WTC11 (cell line): ENCODE results near the gene NTMT1. TPM values are rescaled to one million over a fixed set of nuclear protein-coding genes. Genes with fewer than 3 reads are reported as not detected.
A peak's percentile ranks its signal among the peaks of the same experiment; 100 is the strongest.

Experiments used
- ATAC-seq: fragments of 200-7000 bp; cut with Tn5 transposase; 2 replicates; pipeline ENCODE4 v1.10.0; 2021; ENCODE audit warnings: mild to moderate bottlenecking, moderate library complexity
- CTCF ChIA-PET: fragments of 300-600 bp; sonication (Branson Sonifier 250); formaldehyde crosslinking; loops from one replicate; lab custom pipeline; 2021; ENCODE audit warnings: antibody characterized with exemption; lab: Charles Lee
- POLR2A ChIA-PET: fragments of 350-600 bp; sonication (Branson Sonifier 250); formaldehyde crosslinking; loops from one replicate; lab custom pipeline; 2021; ENCODE audit warnings: antibody characterized with exemption; lab: Charles Lee
- DNase-seq: peaks from one replicate; pipeline ENCODE4 v3.0.0; 2021; ENCODE audit warnings: low spot score
- H3K27ac Mint-ChIP-seq: 2 replicates; pipeline ENCODE4 v1.8.0; 2021; ENCODE audit warnings: mixed read lengths
- H3K27me3 Mint-ChIP-seq: 2 replicates; pipeline ENCODE4 v1.8.0; 2021; ENCODE audit warnings: low read depth, mild to moderate bottlenecking, moderate library complexity, mixed read lengths
- H3K36me3 Mint-ChIP-seq: 2 replicates; pipeline ENCODE4 v1.8.0; 2021; ENCODE audit warnings: mixed read lengths
- H3K4me1 Mint-ChIP-seq: 2 replicates; pipeline ENCODE4 v1.8.0; 2022; ENCODE audit warnings: mixed read lengths
- H3K4me3 Mint-ChIP-seq: 2 replicates; pipeline ENCODE4 v1.8.0; 2021; ENCODE audit warnings: mild to moderate bottlenecking, moderate library complexity, mixed read lengths
- H3K9me3 Mint-ChIP-seq: 2 replicates; pipeline ENCODE4 v1.8.0; 2021; ENCODE audit warnings: mixed read lengths
- CREB1 ChIP-seq: sonication (generic); formaldehyde crosslinking; IDR thresholded peaks from 2 replicates; pipeline ENCODE4 v1.8.0; 2023; ENCODE audit warnings: mild to moderate bottlenecking, missing genetic modification reagents
- ELF4 ChIP-seq: sonication (generic); formaldehyde crosslinking; IDR thresholded peaks from 2 replicates; pipeline ENCODE4 v1.8.1; 2022; ENCODE audit warnings: low read depth, mild to moderate bottlenecking, moderate library complexity, missing genetic modification reagents
- FOXK1 ChIP-seq: sonication (generic); formaldehyde crosslinking; IDR thresholded peaks from 2 replicates; pipeline ENCODE4 v1.8.0; 2022; ENCODE audit warnings: mild to moderate bottlenecking, moderate library complexity, missing genetic modification reagents
- FOXP1 ChIP-seq: sonication (generic); formaldehyde crosslinking; IDR thresholded peaks from 2 replicates; pipeline ENCODE4 v1.8.0; 2022; ENCODE audit warnings: missing genetic modification reagents, mild to moderate bottlenecking, moderate library complexity, borderline replicate concordance
- MAX ChIP-seq: sonication (generic); formaldehyde crosslinking; IDR thresholded peaks from 2 replicates; pipeline ENCODE4 v1.8.0; 2022; ENCODE audit warnings: mild to moderate bottlenecking, missing genetic modification reagents
- MYBL2 ChIP-seq: sonication (generic); formaldehyde crosslinking; IDR thresholded peaks from 2 replicates; pipeline ENCODE4 v1.8.1; 2023; ENCODE audit warnings: mild to moderate bottlenecking, moderate library complexity, missing genetic modification reagents
- RELA ChIP-seq: sonication (generic); formaldehyde crosslinking; IDR thresholded peaks from 2 replicates; pipeline ENCODE4 v1.8.1; 2022; ENCODE audit warnings: missing genetic modification reagents, mild to moderate bottlenecking, borderline replicate concordance
- USF1 ChIP-seq: sonication (generic); formaldehyde crosslinking; IDR thresholded peaks from 2 replicates; pipeline ENCODE4 v1.8.0; 2022; ENCODE audit warnings: mild to moderate bottlenecking, missing genetic modification reagents
- ZBTB21 ChIP-seq: sonication (generic); formaldehyde crosslinking; IDR thresholded peaks from 2 replicates; pipeline ENCODE4 v1.8.1; 2023; ENCODE audit warnings: mild to moderate bottlenecking, missing genetic modification reagents, borderline replicate concordance
- ZNF232 ChIP-seq: sonication (generic); formaldehyde crosslinking; IDR thresholded peaks from 2 replicates; pipeline ENCODE4 v1.8.0; 2022; ENCODE audit warnings: mild to moderate bottlenecking, missing genetic modification reagents
- ZNF263 ChIP-seq: sonication (generic); formaldehyde crosslinking; IDR thresholded peaks from 2 replicates; pipeline ENCODE4 v1.8.1; 2022; ENCODE audit warnings: low read depth, mild to moderate bottlenecking, moderate library complexity, missing genetic modification reagents
- ZNF423 ChIP-seq: fragments of 250-450 bp; sonication (Bioruptor Pico); IDR thresholded peaks from 2 replicates; pipeline ENCODE4 v2.1.2; 2022; ENCODE audit warnings: mild to moderate bottlenecking, moderate library complexity
- total RNA-seq: library from RNA; stranded (reverse); gene quantifications from 3 replicates; pipeline ENCODE4 v1.2.3, GENCODE V29; 2021
- TF ChIP-seq, protein P1 (sequence below): sonication (generic); formaldehyde crosslinking; conservative IDR thresholded peaks from 2 replicates; pipeline ENCODE4 v1.8.1; 2022; ENCODE audit warnings: mild to moderate bottlenecking, missing genetic modification reagents
- TF ChIP-seq, protein P2 (sequence below): sonication (generic); formaldehyde crosslinking; IDR thresholded peaks from 2 replicates; pipeline ENCODE4 v1.8.0; 2023; ENCODE audit warnings: missing genetic modification reagents
- TF ChIP-seq, protein P3 (sequence below): fragments of 200-600 bp; IDR thresholded peaks from 2 replicates; pipeline ENCODE4 v1.8.0; 2022; ENCODE audit warnings: antibody characterized with exemption
- TF ChIP-seq, protein P4 (sequence below): sonication (generic); formaldehyde crosslinking; IDR thresholded peaks from 2 replicates; pipeline ENCODE4 v1.8.1; 2022; ENCODE audit warnings: low read depth, mild to moderate bottlenecking, moderate library complexity, missing genetic modification reagents, borderline replicate concordance
- TF ChIP-seq, protein P5 (sequence below): sonication (generic); formaldehyde crosslinking; IDR thresholded peaks from 2 replicates; pipeline ENCODE4 v1.8.1; 2023; ENCODE audit warnings: mild to moderate bottlenecking, missing genetic modification reagents, moderate library complexity

The NTMT1 gene
- total RNA-seq, 1 experiment from 2014 or later, result 71.1 TPM

GRCh38 chr9:129615407-129616285 lies 10.3 kb upstream of the NTMT1 start (continued):
- TF ChIP-seq ZNF263 (CRISPR knock-in tag), result no peak
- TF ChIP-seq, protein P1, sequence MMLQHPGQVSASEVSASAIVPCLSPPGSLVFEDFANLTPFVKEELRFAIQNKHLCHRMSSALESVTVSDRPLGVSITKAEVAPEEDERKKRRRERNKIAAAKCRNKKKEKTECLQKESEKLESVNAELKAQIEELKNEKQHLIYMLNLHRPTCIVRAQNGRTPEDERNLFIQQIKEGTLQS, result no peak
- TF ChIP-seq, all 79 proteins: peak for 0

- Mint-ChIP-seq H3K4me3 (no peak overlapping the region), H3K27ac (no peak overlapping the region), H3K36me3 (no peaks in the 10 kb centered on the region), H3K4me1 (peaks cover 7% of the 10 kb centered on the region; the same call in 1 of the 2 replicates), H3K27me3 (peaks cover 44% of the 10 kb centered on the region), H3K9me3 (no peaks in the 10 kb centered on the region; the same call in 1 of the 2 replicates)
- DNase-seq (peak; percentile 59), ATAC-seq (peak; percentile 65)
- POLR2A ChIA-PET, result no interaction called here
- TF ChIP-seq, protein P2, sequence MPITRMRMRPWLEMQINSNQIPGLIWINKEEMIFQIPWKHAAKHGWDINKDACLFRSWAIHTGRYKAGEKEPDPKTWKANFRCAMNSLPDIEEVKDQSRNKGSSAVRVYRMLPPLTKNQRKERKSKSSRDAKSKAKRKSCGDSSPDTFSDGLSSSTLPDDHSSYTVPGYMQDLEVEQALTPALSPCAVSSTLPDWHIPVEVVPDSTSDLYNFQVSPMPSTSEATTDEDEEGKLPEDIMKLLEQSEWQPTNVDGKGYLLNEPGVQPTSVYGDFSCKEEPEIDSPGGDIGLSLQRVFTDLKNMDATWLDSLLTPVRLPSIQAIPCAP, result no peak
- TF ChIP-seq FOXP1 (CRISPR knock-in tag) (no peak), ZNF232 (CRISPR knock-in tag) (no peak)
- TF ChIP-seq, protein P3, sequence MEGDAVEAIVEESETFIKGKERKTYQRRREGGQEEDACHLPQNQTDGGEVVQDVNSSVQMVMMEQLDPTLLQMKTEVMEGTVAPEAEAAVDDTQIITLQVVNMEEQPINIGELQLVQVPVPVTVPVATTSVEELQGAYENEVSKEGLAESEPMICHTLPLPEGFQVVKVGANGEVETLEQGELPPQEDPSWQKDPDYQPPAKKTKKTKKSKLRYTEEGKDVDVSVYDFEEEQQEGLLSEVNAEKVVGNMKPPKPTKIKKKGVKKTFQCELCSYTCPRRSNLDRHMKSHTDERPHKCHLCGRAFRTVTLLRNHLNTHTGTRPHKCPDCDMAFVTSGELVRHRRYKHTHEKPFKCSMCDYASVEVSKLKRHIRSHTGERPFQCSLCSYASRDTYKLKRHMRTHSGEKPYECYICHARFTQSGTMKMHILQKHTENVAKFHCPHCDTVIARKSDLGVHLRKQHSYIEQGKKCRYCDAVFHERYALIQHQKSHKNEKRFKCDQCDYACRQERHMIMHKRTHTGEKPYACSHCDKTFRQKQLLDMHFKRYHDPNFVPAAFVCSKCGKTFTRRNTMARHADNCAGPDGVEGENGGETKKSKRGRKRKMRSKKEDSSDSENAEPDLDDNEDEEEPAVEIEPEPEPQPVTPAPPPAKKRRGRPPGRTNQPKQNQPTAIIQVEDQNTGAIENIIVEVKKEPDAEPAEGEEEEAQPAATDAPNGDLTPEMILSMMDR, result peak; percentile 26; the same call in 1 of the 2 replicates
- CTCF ChIA-PET, result interaction anchor here (0.6 to 2.0 kb wide), 20 partner anchors 9 to 537 kb away, joined by 3 to 8 read pairs (median 3); partner anchors contain the start of genes DOLPP1, IER5L and NTMT1
Observed at GRCh38 chr9:129617167-129617566, 8.8 kb upstream of the NTMT1 start.

GRCh38 chr9:129619787-129620668 lies 5.9 kb upstream of the NTMT1 start:
- no peak for DNase-seq
- peak overlapping the region; percentile 62 for H3K4me3 Mint-ChIP-seq
- ChIA-PET CTCF (interaction anchor here (0.5 to 3.4 kb wide), 20 partner anchors 9 to 489 kb away, joined by 3 to 33 read pairs (median 4); partner anchors contain the start of gene ASB6), POLR2A (interaction anchor here (0.9 kb wide), 1 partner anchor 474 kb away, joined by 4 read pairs; no protein-coding TSS in a partner anchor)
- peak; percentile 61 for TF ChIP-seq ZNF423 (CRISPR knock-in tag)
- TF ChIP-seq USF1 (CRISPR knock-in tag), result peak; percentile 67
- TF ChIP-seq, protein P4, sequence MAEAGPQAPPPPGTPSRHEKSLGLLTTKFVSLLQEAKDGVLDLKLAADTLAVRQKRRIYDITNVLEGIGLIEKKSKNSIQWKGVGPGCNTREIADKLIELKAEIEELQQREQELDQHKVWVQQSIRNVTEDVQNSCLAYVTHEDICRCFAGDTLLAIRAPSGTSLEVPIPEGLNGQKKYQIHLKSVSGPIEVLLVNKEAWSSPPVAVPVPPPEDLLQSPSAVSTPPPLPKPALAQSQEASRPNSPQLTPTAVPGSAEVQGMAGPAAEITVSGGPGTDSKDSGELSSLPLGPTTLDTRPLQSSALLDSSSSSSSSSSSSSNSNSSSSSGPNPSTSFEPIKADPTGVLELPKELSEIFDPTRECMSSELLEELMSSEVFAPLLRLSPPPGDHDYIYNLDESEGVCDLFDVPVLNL (CRISPR knock-in tag), result 0 out of 2 replicates have a peak, but pooled peaks have one; percentile 33
- TF ChIP-seq ELF4, result no peak
- peak; percentile 64; the same call in 1 of the 2 replicates for TF ChIP-seq MAX
- TF ChIP-seq RELA (CRISPR knock-in tag), result peak; percentile 49; the same call in 1 of the 2 replicates
- TF ChIP-seq, protein P5, sequence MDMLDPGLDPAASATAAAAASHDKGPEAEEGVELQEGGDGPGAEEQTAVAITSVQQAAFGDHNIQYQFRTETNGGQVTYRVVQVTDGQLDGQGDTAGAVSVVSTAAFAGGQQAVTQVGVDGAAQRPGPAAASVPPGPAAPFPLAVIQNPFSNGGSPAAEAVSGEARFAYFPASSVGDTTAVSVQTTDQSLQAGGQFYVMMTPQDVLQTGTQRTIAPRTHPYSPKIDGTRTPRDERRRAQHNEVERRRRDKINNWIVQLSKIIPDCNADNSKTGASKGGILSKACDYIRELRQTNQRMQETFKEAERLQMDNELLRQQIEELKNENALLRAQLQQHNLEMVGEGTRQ (CRISPR knock-in tag), result peak; percentile 63
- TF ChIP-seq FOXK1 (CRISPR knock-in tag), result no peak
- TF ChIP-seq MYBL2 (CRISPR knock-in tag), result 0 out of 2 replicates have a peak, but pooled peaks have one; percentile 19
- no peak for TF ChIP-seq CREB1
- peak; percentile 81; the same call in 1 of the 2 replicates for TF ChIP-seq FOXP1 (CRISPR knock-in tag)
- no peak for TF ChIP-seq ZBTB21 (CRISPR knock-in tag)
- no peak overlapping the region for H3K27ac Mint-ChIP-seq
- H3K4me1 Mint-ChIP-seq, result peaks cover 14% of the 10 kb centered on the region
- no peaks in the 10 kb centered on the region for H3K36me3 Mint-ChIP-seq
- peaks cover 50% of the 10 kb centered on the region for H3K27me3 Mint-ChIP-seq
- ATAC-seq, result peak; percentile 33
- no peaks in the 10 kb centered on the region; the same call in 1 of the 2 replicates for H3K9me3 Mint-ChIP-seq
